GM21360 (cell line): Measurements from ENCODE around the gene EEF1A2.

Experiments used
- ATAC-seq: cut with Tn5 transposase; IDR thresholded peaks from one replicate; pipeline ENCODE4 v1.9.1; 2021; ENCODE audit warnings: mild to moderate bottlenecking, moderate library complexity; ENCODE audit not compliant: unreplicated experiment

The EEF1A2 gene

DNA sequence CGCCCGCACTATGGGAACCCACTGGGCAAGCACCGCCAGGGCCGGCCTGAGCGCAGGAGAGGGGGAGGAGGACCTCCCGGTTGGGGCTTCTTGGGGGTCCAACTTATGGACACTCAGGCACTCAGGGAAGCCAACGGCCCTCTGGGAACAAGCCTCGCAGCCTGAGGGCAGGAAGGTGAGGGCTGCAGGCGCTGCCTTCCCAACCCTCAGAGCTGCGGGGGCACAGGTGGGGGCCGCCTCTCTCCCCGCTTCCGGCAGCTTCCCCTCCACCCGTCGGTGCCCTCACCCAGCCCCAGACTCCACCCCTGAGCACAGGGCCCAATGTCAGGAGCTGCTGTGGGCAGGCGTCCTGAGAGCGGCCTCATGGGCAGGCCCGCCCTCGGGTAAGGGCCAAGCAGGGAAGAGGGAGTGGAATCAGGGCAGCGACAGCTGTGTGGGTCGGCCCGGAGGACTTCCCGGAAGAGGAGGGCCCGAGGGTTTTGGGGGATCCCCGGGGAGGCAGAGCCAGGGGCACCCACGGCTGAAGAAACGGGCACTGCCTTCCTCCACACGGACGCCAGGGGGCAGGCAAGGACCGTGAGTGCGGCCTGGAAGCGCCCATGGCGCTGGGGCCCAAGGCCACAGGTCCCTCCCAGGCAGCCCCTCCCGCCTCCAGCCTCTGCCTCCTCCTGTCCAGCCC, 38.8 kb upstream of the EEF1A2 start:
- peak; percentile 64 for ATAC-seq

DNA sequence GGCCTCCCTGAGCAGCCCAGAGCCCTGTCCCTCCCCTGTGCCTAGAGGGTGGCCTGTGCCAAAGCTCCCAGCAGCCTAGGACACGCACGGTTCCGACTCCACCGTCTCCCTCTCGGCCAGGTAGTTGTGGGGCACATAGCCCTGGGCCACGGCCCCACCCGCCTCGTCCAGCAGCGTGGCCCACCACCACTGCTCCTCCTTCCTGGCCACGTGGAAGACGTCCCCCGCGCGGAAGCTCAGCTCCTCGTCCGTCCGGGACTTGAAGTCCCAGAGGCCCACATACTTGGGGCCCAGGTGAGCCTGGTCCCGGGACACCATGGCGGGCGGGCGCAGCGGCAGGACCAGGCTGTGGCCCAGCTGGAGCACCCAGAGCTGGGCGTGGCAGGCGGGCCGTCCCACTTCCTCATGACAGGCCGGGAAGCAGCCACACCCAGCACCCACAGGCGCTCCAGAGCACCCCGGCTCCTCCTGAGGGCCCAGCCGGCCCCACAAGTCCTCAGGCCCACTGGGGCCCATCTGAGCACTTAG, 38.2 kb upstream of the EEF1A2 start, which contains the start of gene PTK6:
Gene PTK6, minus strand, starts transcription at position 380 of the 528 bp plus-strand sequence. Its CDS starts 62 bp downstream, at position 318.
- ATAC-seq, result peak; percentile 6

DNA sequence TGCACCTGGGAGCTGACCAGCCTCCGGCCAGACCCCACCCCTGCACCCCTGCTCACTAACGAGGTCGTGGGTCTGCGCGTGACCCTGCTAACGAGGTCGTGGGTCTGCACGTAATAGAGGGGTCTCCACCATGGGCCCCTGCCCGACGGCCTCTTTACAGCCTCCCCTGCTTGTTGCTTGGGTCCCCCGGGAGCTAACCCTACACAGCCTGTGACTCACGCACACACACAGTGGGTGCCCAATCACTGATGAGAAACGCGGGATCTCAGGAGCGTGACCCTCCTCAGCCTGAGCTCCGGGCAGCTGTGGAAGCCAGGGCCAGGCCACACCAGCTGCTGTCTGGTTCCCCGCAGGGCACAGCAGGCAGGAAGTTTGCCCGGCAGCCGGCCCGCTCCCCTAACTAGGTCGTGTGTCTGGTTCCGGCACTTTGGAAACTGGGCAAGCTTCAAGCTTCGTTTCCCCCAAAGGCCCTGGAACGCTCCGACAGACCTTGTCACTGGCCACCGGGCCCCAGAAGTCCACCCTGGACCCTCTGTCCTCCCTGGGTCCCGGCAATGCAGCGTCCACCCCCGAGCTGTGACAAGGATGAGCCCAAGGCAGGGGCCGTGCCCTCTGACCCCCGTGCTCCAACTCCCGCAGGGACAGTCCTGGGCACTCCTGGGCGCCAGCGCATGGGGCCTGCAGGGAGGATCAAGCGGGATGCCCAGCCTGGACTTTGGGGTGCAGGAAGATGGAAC, 37.5 kb upstream of the EEF1A2 start:
- no peak for ATAC-seq

DNA sequence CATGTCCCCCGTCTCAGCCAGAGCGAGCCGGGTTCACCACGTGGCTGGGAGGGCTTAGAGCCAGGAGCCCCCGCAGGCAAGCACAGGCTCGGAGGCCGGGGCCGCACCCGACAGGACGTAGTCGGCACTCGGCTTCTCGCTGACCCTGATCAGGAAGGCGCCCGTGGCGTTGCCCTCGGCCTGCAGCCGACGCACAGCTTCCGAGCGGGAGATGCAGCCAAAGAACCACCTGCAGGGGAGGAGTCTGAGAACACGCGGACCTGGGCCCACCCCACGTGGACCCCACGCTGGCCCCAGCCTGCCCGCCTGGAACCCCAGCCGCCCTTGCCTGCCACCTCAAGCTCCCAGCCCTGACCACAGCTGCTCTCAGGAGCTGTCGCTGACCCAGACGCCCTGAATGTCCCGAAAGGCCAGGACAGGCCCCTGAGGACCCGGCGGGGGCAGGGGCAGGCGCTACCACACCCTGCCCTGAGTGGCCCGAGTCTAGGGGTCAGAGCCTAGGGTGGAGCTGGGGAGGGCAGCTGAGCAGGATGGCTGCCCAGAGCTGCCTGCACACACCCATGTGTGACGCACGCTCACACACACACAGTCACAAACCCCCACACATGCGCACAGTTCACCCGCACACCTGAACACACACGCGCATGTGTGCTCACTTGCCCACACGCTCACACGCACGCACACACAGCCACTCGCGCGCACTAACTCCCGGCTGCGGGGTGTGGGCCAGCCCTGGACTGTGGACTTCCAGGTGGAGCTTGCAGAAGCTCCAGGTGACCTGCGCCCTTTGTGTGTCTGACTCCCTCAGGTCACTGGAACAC, 36.2 kb upstream of the EEF1A2 start:
- no peak for ATAC-seq

- no peak for ATAC-seq
These were observed 35.5 kb upstream of the EEF1A2 start for GRCh38 chr20:63534427-63534830.

GRCh38 chr20:63533871-63534393, 35.0 kb upstream of the EEF1A2 start:
- no peak for ATAC-seq

GRCh38 chr20:63533388-63533787, 34.5 kb upstream of the EEF1A2 start:
- no peak for ATAC-seq

- no peak for ATAC-seq
These were observed 33.6 kb upstream of the EEF1A2 start for GRCh38 chr20:63532449-63532971.

DNA sequence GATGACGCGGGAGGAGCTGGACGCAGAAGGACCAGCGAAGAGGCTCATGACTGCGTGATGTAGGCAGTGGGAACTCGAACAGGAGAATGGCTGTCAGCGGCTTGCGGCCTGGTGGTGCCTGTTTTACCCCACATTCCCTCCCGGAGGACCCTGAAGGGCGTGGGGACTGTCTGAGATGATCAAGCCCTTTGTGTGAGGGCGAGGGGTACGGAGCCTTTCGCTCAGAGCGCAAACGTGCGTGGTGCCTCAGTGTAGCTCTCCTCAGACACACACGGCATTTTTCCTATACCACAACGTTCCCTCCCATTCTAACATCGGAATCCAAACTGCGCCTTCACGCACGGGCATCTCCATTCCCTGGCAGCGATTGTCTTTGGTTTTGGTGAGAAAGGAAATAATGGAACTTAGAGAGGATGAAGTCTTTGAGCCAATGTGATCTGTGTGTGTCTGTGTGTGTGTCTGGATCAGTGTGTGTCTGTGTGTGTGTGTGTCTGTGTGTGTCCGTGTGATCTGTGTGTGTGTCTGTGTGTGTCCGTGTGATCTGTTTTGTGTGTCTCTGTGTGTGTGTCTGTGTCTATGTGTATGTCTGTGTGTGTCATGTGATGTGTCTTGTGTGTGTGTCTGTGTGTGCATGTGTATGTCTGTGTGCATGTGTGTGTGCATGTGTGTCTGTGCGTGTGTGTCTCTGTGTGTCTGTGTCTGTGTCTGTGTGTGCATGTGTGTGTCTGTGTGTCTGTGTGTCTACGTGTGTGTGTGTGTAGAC, 33.0 kb upstream of the EEF1A2 start:
- ATAC-seq, result no peak

- ATAC-seq, result no peak
These were observed 31.9 kb upstream of the EEF1A2 start for GRCh38 chr20:63530788-63531160.

DNA sequence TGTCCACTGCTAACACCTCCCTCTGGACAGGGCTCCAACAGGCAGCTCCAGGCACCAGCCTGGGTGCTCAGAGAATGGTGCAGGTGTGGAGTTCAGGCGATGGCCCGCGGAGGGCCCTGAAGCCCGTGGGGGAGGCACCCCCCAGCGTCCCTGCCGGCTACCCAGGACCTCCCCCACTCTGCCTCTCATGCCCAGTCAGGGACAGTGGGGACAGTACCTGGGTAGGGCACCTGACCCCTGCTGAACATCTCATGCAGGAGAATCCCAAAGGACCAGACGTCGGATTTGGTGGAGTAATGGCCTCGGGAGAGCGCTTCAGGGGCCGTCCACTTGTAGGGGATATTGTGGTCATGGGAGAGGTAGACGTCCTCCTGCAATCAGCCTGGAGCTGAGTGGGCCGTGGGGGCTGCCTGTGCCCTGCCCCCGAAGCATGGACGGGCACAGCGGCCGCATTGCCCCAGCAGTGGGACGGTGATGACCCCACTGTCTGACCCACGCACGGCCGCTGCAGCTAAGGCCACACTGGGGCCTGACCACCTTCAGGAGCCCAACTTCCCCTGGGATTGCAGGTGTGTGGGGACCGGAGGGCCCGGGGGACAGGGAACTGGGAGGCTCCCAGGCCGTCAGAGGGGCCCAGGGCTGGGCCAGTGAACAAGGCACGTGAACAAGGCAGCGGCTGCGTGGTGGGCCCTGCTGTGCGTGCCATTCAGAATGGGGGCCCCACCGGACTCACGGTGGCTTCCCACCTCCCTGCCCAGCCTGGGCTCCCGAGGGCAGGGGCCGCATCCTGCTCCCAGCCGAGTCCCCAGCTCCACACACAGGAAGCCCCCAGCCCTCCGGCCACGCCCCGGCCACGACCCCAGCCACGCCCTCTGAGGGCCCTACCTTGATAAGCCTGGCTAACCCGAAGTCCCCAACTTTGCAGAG, 31.2 kb upstream of the EEF1A2 start:
- no peak for ATAC-seq

DNA sequence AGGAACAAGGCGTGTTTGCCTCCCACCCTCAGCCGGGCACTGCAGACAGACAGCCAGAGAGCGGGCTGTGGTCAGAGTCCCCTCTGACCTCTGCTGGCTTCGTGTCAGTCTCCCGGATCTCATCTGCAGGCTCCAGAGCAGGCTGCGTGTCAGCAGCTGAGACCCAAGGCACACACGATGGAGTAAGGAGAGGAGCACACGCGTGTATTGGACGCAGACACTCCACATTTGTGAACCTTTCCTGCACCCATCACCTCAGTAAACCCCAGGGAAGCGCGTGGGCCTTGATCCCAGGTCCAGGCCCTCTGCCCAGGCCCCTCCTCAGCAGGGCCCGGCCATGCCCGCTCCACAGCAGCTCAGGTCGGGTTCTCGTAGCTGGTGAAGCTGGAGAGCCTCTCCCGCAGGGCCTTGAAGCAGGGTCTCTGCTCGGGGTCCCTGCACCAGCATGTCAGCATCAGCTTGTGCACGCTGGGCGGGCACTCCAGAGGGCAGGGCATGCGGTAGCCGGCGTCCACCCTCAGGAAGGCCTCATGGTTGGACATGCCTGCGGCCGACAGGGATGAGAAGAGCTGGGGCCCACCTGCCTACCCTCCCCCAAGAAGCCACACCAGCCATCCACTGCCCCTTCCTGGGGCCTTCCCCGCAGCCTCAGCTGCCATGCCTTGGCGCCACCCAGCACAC, 30.4 kb upstream of the EEF1A2 start:
- ATAC-seq, result no peak

DNA sequence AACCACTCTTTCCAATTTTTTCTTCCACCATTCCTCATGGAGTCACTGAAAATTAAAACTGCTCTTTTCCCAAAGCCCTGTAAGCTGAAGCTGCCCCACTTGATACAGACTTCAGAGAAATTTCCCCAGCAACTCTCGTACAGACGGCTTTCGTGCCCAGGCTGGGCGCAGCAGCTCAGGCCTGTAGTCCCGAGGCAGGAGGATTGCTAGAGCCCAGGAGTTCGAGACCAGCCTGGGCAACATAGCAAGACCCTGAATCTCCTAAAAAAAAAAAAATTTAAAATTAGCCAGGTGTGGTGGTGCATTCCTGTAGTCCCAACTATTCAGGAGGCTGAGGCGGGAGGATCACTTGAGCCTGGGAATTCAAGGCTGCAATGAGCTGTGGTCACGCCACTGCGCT, 28.3 kb upstream of the EEF1A2 start:
- no peak for ATAC-seq

GRCh38 chr20:63525971-63526370, 27.1 kb upstream of the EEF1A2 start:
- ATAC-seq, result no peak

DNA sequence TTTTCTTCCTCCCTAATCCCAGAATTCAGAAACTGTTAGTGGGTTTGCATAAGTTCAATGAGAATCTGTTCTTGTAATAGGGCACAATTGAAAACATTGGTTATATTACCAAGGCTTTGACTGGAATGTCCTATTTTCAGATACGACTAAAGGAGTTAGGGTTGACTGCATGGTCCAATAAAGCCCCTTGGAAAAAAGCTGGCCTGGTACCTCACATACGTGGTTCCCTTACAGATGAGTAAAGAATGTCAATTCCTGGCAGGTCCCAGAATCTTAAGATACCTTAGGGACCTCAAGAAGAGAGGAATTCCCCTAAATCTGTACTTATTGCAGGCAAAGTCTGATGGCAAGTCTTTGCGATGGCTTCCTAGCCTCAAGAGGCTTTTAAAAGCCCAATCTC, 26.3 kb upstream of the EEF1A2 start:
- ATAC-seq, result no peak

DNA sequence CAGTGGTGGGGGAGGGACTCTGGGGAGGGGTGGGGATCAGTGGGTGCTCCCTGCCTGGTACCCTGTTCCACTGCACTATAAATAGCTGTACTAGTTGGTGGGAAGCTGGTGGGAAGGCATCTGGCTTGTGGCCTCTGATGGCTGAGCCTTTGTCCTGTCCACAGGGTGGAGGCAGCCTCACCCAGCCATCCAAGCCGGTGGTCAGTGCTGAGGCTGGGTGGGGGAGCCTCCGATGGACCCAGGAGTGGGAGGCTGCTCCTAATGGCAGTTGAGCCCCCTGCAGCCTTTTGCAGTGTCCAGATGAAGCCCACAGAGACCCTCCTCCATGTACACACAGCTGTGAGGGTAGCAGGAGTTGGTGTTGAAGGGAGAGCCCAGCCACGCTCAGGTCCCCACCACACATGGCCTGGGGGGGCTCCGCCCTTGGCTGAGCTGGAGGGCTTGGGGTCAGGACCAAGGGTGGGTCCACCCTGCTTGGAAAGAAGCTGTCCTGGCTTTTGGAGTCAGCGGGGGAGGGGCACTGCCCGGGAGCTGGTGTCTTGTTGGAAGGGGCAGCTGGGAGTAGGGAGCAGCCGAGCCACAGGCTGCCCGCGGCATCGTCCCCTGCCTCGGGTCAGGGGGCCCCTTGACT, 24.2 kb upstream of the EEF1A2 start:
- ATAC-seq, result no peak

DNA sequence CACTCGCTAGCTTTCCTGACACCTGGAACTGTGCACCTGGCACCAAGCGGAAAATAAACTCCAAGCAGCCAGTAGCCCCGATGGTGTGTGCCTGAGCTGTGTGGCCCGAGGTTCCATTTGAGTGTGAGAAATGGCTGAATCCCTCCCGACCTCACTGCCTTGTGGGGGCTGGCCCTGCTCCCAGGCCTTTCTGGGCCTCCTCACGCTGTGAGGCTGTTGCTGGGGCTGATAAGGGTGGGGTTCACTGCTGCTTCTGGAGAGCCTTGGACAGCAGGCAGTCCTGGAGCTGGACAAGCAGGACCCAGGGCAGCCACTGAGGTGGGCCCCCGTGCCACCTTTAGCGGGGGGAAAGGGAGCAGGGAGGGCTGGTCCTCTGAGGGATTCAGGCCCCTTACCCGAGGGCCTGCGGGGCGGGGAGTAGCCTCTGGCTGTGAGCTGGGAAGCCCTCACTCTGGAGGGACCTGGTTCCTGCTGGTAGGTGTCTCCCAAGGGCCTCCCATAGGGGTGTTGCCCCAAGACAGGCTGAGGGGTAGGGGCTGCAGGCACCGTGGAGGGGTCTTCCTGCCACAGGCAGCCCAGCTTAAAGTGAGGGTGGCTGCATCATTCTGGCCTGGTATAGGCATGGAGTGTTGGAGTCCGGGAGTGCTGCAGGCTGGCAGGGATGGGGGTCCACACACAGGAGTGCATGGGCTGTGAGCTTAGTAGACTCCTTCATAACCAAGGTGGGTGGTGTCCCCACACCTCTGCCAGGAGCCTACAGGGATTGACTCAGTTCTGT, 23.4 kb upstream of the EEF1A2 start:
- ATAC-seq, result no peak
